GM19099 (cell line): ENCODE data around the gene LARP4B.

Experiments used
- POLR2A ChIP-seq: IDR thresholded peaks from 3 replicates; pipeline ENCODE4 v1.6.1; 2011; ENCODE audit warnings: low read depth; ENCODE audit not compliant: insufficient read length; ENCODE audit errors: extremely low read depth

Gene LARP4B

DNA sequence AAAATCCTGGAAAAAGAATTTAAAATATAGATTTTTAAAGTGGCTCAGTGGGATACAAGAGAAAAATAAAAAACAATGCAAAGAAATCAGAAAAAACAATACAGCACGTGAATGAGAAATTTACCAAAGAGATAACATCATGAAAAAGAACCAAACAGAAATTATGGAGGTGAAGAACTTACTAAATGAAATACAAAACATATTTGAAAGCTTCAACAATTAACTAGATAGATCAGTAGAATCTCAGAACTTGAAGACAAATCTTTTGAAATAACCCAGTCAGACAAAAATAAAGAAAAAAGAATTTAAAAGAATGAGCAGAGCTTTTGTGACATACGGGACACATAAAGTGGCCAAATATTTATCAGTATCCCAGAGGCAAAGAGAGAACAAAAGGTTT, 170.9 kb downstream of the LARP4B start:
- TF ChIP-seq POLR2A = no peak

DNA sequence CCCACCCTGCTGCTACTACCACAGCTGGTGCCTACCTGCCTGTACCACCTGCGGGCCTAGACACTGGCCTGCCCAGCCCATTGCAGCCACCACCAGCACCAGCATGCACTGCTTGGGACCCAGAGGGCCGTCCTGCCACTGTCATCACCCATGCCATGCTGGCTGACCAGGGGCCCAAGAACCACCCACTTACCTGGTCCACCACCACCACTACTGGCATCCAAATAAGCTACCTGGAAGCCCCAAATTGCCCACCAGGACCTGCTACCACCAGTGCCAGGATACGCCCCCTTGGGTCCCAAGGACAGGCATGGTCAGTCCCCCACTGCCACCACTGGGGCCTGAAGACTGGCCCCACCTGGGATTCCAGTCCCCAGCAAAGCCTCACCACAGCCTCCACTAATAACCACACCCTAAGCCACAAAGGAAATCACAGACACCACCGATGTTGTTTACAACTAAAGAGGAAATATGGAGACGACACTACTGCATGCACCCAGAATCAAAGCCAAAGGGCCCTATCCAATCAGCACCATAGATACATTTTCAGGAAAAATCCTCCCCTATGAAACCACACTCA, 171.5 kb downstream of the LARP4B start:
- TF ChIP-seq POLR2A = no peak
